Measurements from ENCODE around the gene CYGB.

Gene CYGB

DNA sequence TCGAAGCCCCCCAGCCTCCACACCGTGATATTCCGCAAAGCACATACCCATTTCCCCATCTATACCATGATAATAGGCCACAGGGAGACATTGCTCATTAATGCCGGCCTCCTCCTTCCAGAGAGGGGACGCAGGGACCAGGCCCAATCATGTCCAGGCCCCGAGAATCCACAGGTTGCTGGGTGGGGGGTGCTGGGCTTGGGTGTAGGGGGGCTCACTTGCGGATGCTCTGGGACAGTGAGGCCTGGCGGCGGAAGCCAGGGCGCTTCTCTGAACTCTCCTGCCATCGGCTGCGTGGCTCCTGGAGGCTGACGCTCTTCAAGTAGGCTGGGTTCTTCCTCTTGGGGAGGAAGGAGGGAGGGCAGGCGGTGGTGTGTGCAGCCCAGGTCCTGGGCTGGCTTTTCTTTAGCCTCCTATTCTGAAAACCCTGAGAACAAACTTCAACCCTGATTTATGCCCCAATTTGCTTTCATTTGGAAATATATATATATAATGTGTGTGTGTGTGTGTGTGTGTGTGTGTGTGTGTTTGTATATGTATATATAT lies 57.9 kb downstream of the CYGB start:
- DNase-seq, result no peak
- no peak for TF ChIP-seq POLR2A (IDR thresholded peaks at IDR 0.05; ENCODE audit: low read length)
- TF ChIP-seq GATA1 (IDR thresholded peaks at IDR 0.05; ENCODE audit: low read depth, low read length), result no peak

DNA sequence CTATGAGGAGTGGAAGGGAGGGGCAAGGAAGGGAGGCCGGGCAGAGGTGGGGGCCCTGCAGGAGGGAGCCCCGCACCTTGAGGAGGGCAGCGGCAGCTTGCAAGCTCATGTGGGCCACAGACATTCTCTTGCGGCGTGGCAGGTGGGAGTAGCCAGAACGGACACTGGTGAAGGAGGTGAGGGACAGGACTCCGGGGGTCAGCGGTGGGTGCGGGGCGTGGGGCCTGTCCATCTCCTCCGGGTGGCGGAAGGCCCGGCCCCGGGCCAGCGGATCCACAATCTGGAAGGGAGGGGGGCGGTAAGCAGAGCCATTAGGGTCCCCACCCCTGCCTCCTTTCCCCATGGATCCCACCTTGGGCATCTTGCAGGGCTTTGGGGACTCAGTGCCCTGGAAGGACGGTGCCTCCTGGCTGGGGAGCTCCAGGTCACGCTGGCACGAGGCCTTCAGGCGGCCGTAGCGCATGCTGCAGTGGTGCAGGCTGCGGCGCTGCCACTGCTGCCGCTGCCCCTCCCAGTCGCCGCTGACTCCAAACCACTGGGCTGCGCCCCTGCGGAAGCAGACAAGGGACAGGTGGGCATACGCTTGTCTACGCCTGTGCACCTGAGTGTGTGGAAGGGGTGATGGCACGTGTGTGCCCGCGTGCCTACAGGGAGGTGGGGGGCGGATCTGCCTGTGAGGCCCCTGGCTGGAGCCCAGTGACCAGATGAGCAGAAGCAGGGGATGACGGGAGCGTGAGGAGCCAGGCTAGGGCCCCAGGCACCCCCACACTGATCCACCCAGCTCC lies 58.6 kb downstream of the CYGB start:
- TF ChIP-seq GATA1 (IDR thresholded peaks at IDR 0.05; ENCODE audit: low read depth, low read length), result no peak
- TF ChIP-seq POLR2A (IDR thresholded peaks at IDR 0.05; ENCODE audit: low read length), result no peak
- no peak for DNase-seq

GRCh38 chr17:76478097-76478496 lies 59.4 kb downstream of the CYGB start:
- no peak for DNase-seq
- no peak for TF ChIP-seq GATA1 (IDR thresholded peaks at IDR 0.05; ENCODE audit: low read depth, low read length)
- no peak for TF ChIP-seq POLR2A (IDR thresholded peaks at IDR 0.05; ENCODE audit: low read length)

DNA sequence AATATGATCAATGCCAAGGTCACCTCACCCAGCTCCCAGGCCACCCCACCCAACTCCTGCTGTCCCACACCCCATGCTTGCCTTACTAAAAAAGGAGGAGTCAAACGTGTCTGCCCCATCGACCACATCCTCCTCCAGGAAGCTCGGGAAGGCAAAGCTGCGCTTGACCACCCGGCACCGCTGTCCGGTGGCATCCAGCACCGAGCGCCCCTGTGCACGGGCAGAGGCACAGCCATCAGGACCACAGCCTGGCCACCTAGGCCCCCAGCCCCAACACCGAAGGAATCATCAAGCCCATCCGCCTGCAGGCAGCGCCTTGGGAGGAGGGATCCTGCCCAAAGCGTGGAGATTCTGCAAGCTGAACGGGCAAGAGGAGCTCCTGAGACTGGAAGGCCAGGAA lies 59.9 kb downstream of the CYGB start:
- TF ChIP-seq GATA1 (IDR thresholded peaks at IDR 0.05; ENCODE audit: low read depth, low read length) (no peak), POLR2A (IDR thresholded peaks at IDR 0.05; ENCODE audit: low read length) (no peak)
- no peak for DNase-seq
